Calu3 (cell line): ENCODE data around the gene KRTAP3-2. TPM values are rescaled to one million over a fixed set of nuclear protein-coding genes. Genes with fewer than 3 reads are reported as not detected.

Experiments used
- BruUV-seq: library from RNA; stranded (reverse); fragments of 400-500 nt; replicated peaks from 2 replicates; lab custom pipeline; 2021; lab: Mats Ljungman, UMichigan
- CTCF ChIA-PET: fragments of 300-600 bp; sonication (Branson Sonifier 250); formaldehyde crosslinking; loops from one replicate; lab custom pipeline; 2022; ENCODE audit warnings: antibody characterized with exemption; lab: Charles Lee
- DNase-seq: peaks from one replicate; pipeline ENCODE4 v3.0.0; 2022
- H3K27ac Mint-ChIP-seq: one replicate; pipeline ENCODE4 v1.8.0; 2022; ENCODE audit warnings: mixed read lengths; ENCODE audit not compliant: unreplicated experiment
- H3K27me3 Mint-ChIP-seq: one replicate; pipeline ENCODE4 v1.8.0; 2022; ENCODE audit warnings: mixed read lengths; ENCODE audit not compliant: unreplicated experiment
- H3K36me3 Mint-ChIP-seq: one replicate; pipeline ENCODE4 v1.8.0; 2022; ENCODE audit warnings: mild to moderate bottlenecking, moderate library complexity, mixed read lengths; ENCODE audit not compliant: insufficient read depth, unreplicated experiment
- H3K4me1 Mint-ChIP-seq: one replicate; pipeline ENCODE4 v1.8.0; 2022; ENCODE audit warnings: mild to moderate bottlenecking, low read depth, mixed read lengths; ENCODE audit not compliant: unreplicated experiment
- H3K4me3 Mint-ChIP-seq: one replicate; pipeline ENCODE4 v1.8.0; 2022; ENCODE audit warnings: mild to moderate bottlenecking, low read depth, moderate library complexity, mixed read lengths; ENCODE audit not compliant: unreplicated experiment
- H3K9me3 Mint-ChIP-seq: one replicate; pipeline ENCODE4 v1.8.0; 2022; ENCODE audit warnings: low read depth, mixed read lengths; ENCODE audit not compliant: unreplicated experiment
- CTCF ChIP-seq: fragments of 200-600 bp; IDR thresholded peaks from one replicate; pipeline ENCODE4 v1.8.0; 2022; ENCODE audit warnings: antibody characterized with exemption; ENCODE audit not compliant: unreplicated experiment
- intact Hi-C: fragments of 100-400 bp; cut with micrococcal nuclease; formaldehyde crosslinking; loops from one replicate; pipeline ENCODE4 v1.10.0; 2022; ENCODE audit not compliant: unreplicated experiment
- total RNA-seq: library from RNA; stranded (reverse); gene quantifications from 2 replicates; pipeline ENCODE4 v1.2.3, GENCODE V29; 2022

Gene KRTAP3-2
- total RNA-seq, 1 experiment from 2014 or later, result not detected

- no peak for DNase-seq
- CTCF ChIA-PET, result interaction anchor here (1.0 to 2.2 kb wide), 2 partner anchors 12 to 74 kb away, joined by 3 to 7 read pairs; partner anchors contain the start of gene KRTAP1-1
- Mint-ChIP-seq H3K27me3 (no peaks in the 10 kb centered on the region), H3K4me3 (no peak overlapping the region), H3K4me1 (peaks cover 36% of the 10 kb centered on the region), H3K36me3 (peaks cover 6% of the 10 kb centered on the region), H3K9me3 (peaks cover 3% of the 10 kb centered on the region), H3K27ac (no peak overlapping the region)
- intact Hi-C loops, result no loop called here
- no peak for TF ChIP-seq CTCF
- BruUV-seq, result no TSS peak
Measured at GRCh38 chr17:40967582-40967981, 32.1 kb downstream of the KRTAP3-2 start.

GRCh38 chr17:40966848-40967247 lies 32.9 kb downstream of the KRTAP3-2 start, which contains the start of gene KRT39:
Gene KRT39 (minus strand): TSS chr17:40966948. CDS start chr17:40966856, 92 bp downstream.
- Mint-ChIP-seq H3K9me3 (peaks cover 3% of the 10 kb centered on the region), H3K4me3 (no peak within 1 kb of the TSS), H3K27me3 (no peaks in the 10 kb centered on the region), H3K27ac (peak within 1 kb of the TSS; percentile 15), H3K36me3 (peaks cover 6% of the 10 kb centered on the region), H3K4me1 (peaks cover 34% of the 10 kb centered on the region)
- TF ChIP-seq CTCF, result no peak
- BruUV-seq, result no TSS peak
- intact Hi-C loops, result no loop called here
- DNase-seq, result no peak
- CTCF ChIA-PET, result interaction anchor here (1.0 to 2.2 kb wide), 3 partner anchors 13 to 75 kb away, joined by 3 to 7 read pairs (median 3); partner anchors contain the start of gene KRTAP1-1

GRCh38 chr17:40963838-40964237 lies 35.9 kb downstream of the KRTAP3-2 start:
- intact Hi-C loops, result no loop called here
- CTCF ChIA-PET, result interaction anchor here (1.8 kb wide), 1 partner anchor 11 kb away, joined by 5 read pairs; no protein-coding TSS in a partner anchor
- H3K36me3 Mint-ChIP-seq, result peaks cover 6% of the 10 kb centered on the region
- no peak overlapping the region for H3K4me3 Mint-ChIP-seq
- no peaks in the 10 kb centered on the region for H3K27me3 Mint-ChIP-seq
- DNase-seq, result no peak
- TF ChIP-seq CTCF, result peak; percentile 85
- peaks cover 3% of the 10 kb centered on the region for H3K9me3 Mint-ChIP-seq
- H3K4me1 Mint-ChIP-seq, result peaks cover 58% of the 10 kb centered on the region
- no TSS peak for BruUV-seq
- peak overlapping the region; percentile 14 for H3K27ac Mint-ChIP-seq

- peaks cover 3% of the 10 kb centered on the region for H3K9me3 Mint-ChIP-seq
- H3K4me1 Mint-ChIP-seq, result peaks cover 75% of the 10 kb centered on the region
- H3K27me3 Mint-ChIP-seq, result no peaks in the 10 kb centered on the region
- no peak for TF ChIP-seq CTCF
- peaks cover 17% of the 10 kb centered on the region for H3K36me3 Mint-ChIP-seq
- no peak for DNase-seq
- no peak overlapping the region for H3K4me3 Mint-ChIP-seq
- intact Hi-C loops, result no loop called here
- no TSS peak for BruUV-seq
- CTCF ChIA-PET, result interaction anchor here (0.7 to 1.6 kb wide), 10 partner anchors 10 to 179 kb away, joined by 3 to 8 read pairs (median 4); partner anchors contain the start of genes KRT23, KRTAP1-1, KRTAP3-1 and KRTAP4-6
- H3K27ac Mint-ChIP-seq, result peak overlapping the region; percentile 41
Measured at GRCh38 chr17:40962059-40962561, 37.6 kb downstream of the KRTAP3-2 start.
